Endothelial cell of umbilical vein (primary cell): Measurements from ENCODE around the gene MXI1. TPM values are rescaled to one million over a fixed set of nuclear protein-coding genes. Genes with fewer than 3 reads are reported as not detected.

Experiments
- BruUV-seq: library from RNA; stranded (reverse); fragments of 400-500 nt; replicated peaks from 2 replicates; lab custom pipeline; 2021; lab: Mats Ljungman, UMichigan
- CTCF ChIA-PET: fragments of 300-600, 350-600 bp; sonication (Branson Sonifier 250); formaldehyde crosslinking; loops from one replicate; lab custom pipeline; 2021; ENCODE audit warnings: antibody characterized with exemption, inconsistent platforms; lab: Charles Lee
- POLR2A ChIA-PET: fragments of 300-600, 350-600 bp; sonication (Branson Sonifier 250); formaldehyde crosslinking; loops from one replicate; lab custom pipeline; 2021; ENCODE audit warnings: antibody characterized with exemption, inconsistent platforms; lab: Charles Lee
- DNase-seq: peaks from one replicate; pipeline ENCODE4 v3.0.0-alpha.2; 2011; ENCODE audit warnings: low read depth, low spot score
- FAIRE-seq: peaks from 2 replicates; lab custom pipeline; 2011; peaks lifted over from hg19 to GRCh38; lab: Jason Lieb, UNC
- H2AFZ ChIP-seq: 2 replicates; pipeline ENCODE4 v1.6.0; 2012; ENCODE audit warnings: low read depth, low read length, control low read depth, inconsistent platforms
- H3K27ac ChIP-seq: 2 replicates; pipeline ENCODE4 v1.5.1; 2011; ENCODE audit warnings: low read depth, mild to moderate bottlenecking, control low read depth, low read length, moderate library complexity; ENCODE audit not compliant: insufficient read depth
- H3K27me3 ChIP-seq, 2 experiments: 2 replicates each; pipeline versions ENCODE4 v1.6.0 to v1.6.1; 2011; ENCODE audit warnings: low read length in 2 of 2, mixed read lengths in 1 of 2; ENCODE audit not compliant: control insufficient read depth in 2 of 2, insufficient read depth in 2 of 2
- H3K36me3 ChIP-seq, 2 experiments: 2 replicates in 1 of 2; 3 replicates in 1 of 2; pipeline ENCODE4 v1.5.1; 2011; ENCODE audit warnings: low read length in 2 of 2, mild to moderate bottlenecking in 1 of 2, moderate library complexity in 1 of 2; ENCODE audit not compliant: control insufficient read depth in 2 of 2, insufficient read depth in 2 of 2; ENCODE audit errors: extremely low read depth in 1 of 2
- H3K4me1 ChIP-seq: 3 replicates; pipeline ENCODE4 v1.5.1; 2011; ENCODE audit warnings: mild to moderate bottlenecking, low read length; ENCODE audit not compliant: control insufficient read depth, insufficient read depth; ENCODE audit errors: extremely low read depth
- H3K4me2 ChIP-seq: 2 replicates; pipeline ENCODE4 v1.6.1; 2011; ENCODE audit warnings: low read length, control low read depth, mixed read lengths; ENCODE audit not compliant: insufficient read depth
- H3K4me3 ChIP-seq, 3 experiments: fragments of 200-600 bp in 1 of 3; sonication (generic), shearing (Covaris generic) in 1 of 3; replicated peaks in 1 of 3; 2 replicates each; pipeline ENCODE4 v1.5.1; 2011 to 2016; ENCODE audit warnings: control low read depth in 3 of 3, low read length in 3 of 3, mild to moderate bottlenecking in 2 of 3, inconsistent platforms in 1 of 3, low read depth in 1 of 3, moderate library complexity in 1 of 3; ENCODE audit not compliant: insufficient read depth in 1 of 3
- H3K79me2 ChIP-seq: 2 replicates; pipeline ENCODE4 v1.6.0; 2012; ENCODE audit warnings: low read length, inconsistent platforms; ENCODE audit not compliant: control insufficient read depth, insufficient read depth
- H3K9ac ChIP-seq: replicated peaks from 2 replicates; pipeline ENCODE3; 2011; ENCODE audit warnings: low read length, control low read depth; ENCODE audit not compliant: insufficient read depth; ENCODE audit errors: extremely low read depth
- H3K9me1 ChIP-seq: replicated peaks from 3 replicates; pipeline ENCODE4 v1.6.0; 2011; ENCODE audit warnings: mild to moderate bottlenecking, low read length; ENCODE audit not compliant: control insufficient read depth, insufficient read depth; ENCODE audit errors: extremely low read depth
- H3K9me3 ChIP-seq: replicated peaks from 2 replicates; pipeline ENCODE4 v1.5.1; 2012; ENCODE audit warnings: low read length, inconsistent platforms; ENCODE audit not compliant: control insufficient read depth, insufficient read depth
- H4K20me1 ChIP-seq: replicated peaks from 2 replicates; pipeline ENCODE3; 2011; ENCODE audit warnings: mild to moderate bottlenecking, low read length; ENCODE audit not compliant: control insufficient read depth, insufficient read depth; ENCODE audit errors: extremely low read depth
- CTCF ChIP-seq, 2 donors: IDR thresholded peaks; 1 replicate in 1 of 2; 2 replicates in 1 of 2; pipeline ENCODE4 v1.5.1; 2011; ENCODE audit warnings: low read length in 2 of 2, mild to moderate bottlenecking in 2 of 2, moderate library complexity in 2 of 2, control low read depth in 1 of 2, inconsistent platforms in 1 of 2, low read depth in 1 of 2; ENCODE audit not compliant: insufficient read depth in 1 of 2; ENCODE audit errors: extremely low read depth in 1 of 2
- EZH2 ChIP-seq: IDR thresholded peaks from 2 replicates; pipeline ENCODE4 v1.6.1; 2012; ENCODE audit warnings: borderline replicate concordance, low read depth, mild to moderate bottlenecking, moderate library complexity, low read length, inconsistent platforms; ENCODE audit not compliant: severe bottlenecking
- FOS ChIP-seq: IDR thresholded peaks from 2 replicates; pipeline ENCODE4 v1.6.1; 2011; ENCODE audit warnings: mild to moderate bottlenecking, low read length, moderate library complexity, borderline replicate concordance; ENCODE audit not compliant: insufficient read depth
- GATA2 ChIP-seq: IDR thresholded peaks from 2 replicates; pipeline ENCODE4 v1.7.0; 2011; ENCODE audit warnings: low read depth, mild to moderate bottlenecking, moderate library complexity, mixed read lengths, low read length; ENCODE audit not compliant: insufficient read length, insufficient read depth
- JUN ChIP-seq: IDR thresholded peaks from 2 replicates; pipeline ENCODE4 v1.6.1; 2011; ENCODE audit warnings: borderline replicate concordance, low read depth; ENCODE audit not compliant: insufficient read length, insufficient read depth
- MAX ChIP-seq: IDR thresholded peaks from 2 replicates; pipeline ENCODE4 v1.6.1; 2011; ENCODE audit not compliant: insufficient read depth, insufficient read length
- MYC ChIP-seq: IDR thresholded peaks from one replicate; pipeline ENCODE4 v1.6.1; 2011; ENCODE audit warnings: mild to moderate bottlenecking, low read depth, low read length
- POLR2A ChIP-seq: IDR thresholded peaks from 2 replicates; pipeline ENCODE4 v1.6.1; 2012; ENCODE audit warnings: low read depth, mild to moderate bottlenecking, control low read depth, low read length
- POLR2AphosphoS5 ChIP-seq: IDR thresholded peaks from 2 replicates; pipeline ENCODE4 v1.6.1; 2012; ENCODE audit warnings: low read depth, mild to moderate bottlenecking, control low read depth, low read length, moderate library complexity; ENCODE audit not compliant: insufficient read depth
- dilution Hi-C: fragments of 300-500 bp; cut with MboI; formaldehyde crosslinking; loops from one replicate; pipeline ENCODE4 v1.15.0; 2019; ENCODE audit warnings: low sequenced_read_pairs; ENCODE audit not compliant: extremely low pct_ligation_motif_present
- intact Hi-C: fragments of 100-400 bp; cut with micrococcal nuclease; formaldehyde crosslinking; loops from one replicate; pipeline ENCODE4 v1.10.0; 2022
- polyA plus RNA-seq, 4 experiments: library from polyadenylated mRNA; depleted of rRNA in 3 of 4; stranded (reverse) in 3 of 4; unstranded in 1 of 4; fragments of >200 nt; gene quantifications; 2 replicates each; pipeline versions ENCODE4 v1.2.1 to v1.2.3, GENCODE V29; 2011 to 2012; ENCODE audit warnings: missing spikeins in 1 of 4
- total RNA-seq: library from RNA; stranded (reverse); gene quantifications from 2 replicates; pipeline ENCODE4 v1.2.3, GENCODE V29; 2021

The MXI1 gene
- total and polyA plus RNA-seq, 2 donors (not counting 3 experiments of a cell fraction or from before 2014, with no cell fraction given) = 2.7 to 8.5 TPM

GRCh38 chr10:110211465-110211843 lies 4.0 kb downstream of the MXI1 start:
- H3K9me3 ChIP-seq = no peaks in the 10 kb centered on the region
- FAIRE-seq (no peak), DNase-seq (no peak)
- no peaks in the 10 kb centered on the region for H3K36me3 ChIP-seq
- peak overlapping the region; percentile 82 for H3K4me2 ChIP-seq
- H3K4me1 ChIP-seq = peaks cover 4% of the 10 kb centered on the region
- H2AFZ ChIP-seq = peak overlapping the region; percentile 52
- H3K27me3 ChIP-seq = peaks cover 22 to 26% of the 10 kb centered on the region in 2 experiments
- no peak for TF ChIP-seq EZH2
- no peak for TF ChIP-seq POLR2A
- TF ChIP-seq FOS = no peak
- no peak for TF ChIP-seq CTCF (IDR thresholded peaks at IDR 0.05; ENCODE audit: extremely low read depth in 1 of 2, insufficient read depth in 1 of 2, low read depth in 1 of 2, low read length in 2 of 2)
- no peak for TF ChIP-seq MYC
- TF ChIP-seq POLR2AphosphoS5 = no peak
- no peak for TF ChIP-seq JUN
- no peak for TF ChIP-seq MAX
- TF ChIP-seq GATA2 = no peak
- CTCF ChIA-PET = interaction anchor here (0.8 to 7.1 kb wide), 6 partner anchors 12 to 327 kb away, joined by 3 to 99 read pairs (median 26); no protein-coding TSS in a partner anchor
- no peaks in the 10 kb centered on the region for H4K20me1 ChIP-seq
- H3K27ac ChIP-seq = no peak overlapping the region
- dilution Hi-C loops = no loop called here
- no peaks in the 10 kb centered on the region for H3K9me1 ChIP-seq
- POLR2A ChIA-PET = interaction anchor here (0.7 to 1.9 kb wide), 3 partner anchors 10 to 282 kb away, joined by 6 to 12 read pairs (median 10); no protein-coding TSS in a partner anchor
- no peaks in the 10 kb centered on the region for H3K79me2 ChIP-seq
- intact Hi-C loops = loop anchor here (1.0 kb wide), 6 partner anchors 14 to 327 kb away; no protein-coding TSS in a partner anchor
- H3K4me3 ChIP-seq = peak overlapping the region in 2 of 3 experiments; percentile 27
- no TSS peak for BruUV-seq
- H3K9ac ChIP-seq = no peak overlapping the region
